ENCODE data around the gene PDPN. TPM values are rescaled to one million over a fixed set of nuclear protein-coding genes. Genes with fewer than 3 reads are reported as not detected.

Gene PDPN
- total and polyA plus RNA-seq, 9 of the 15 experiments (the other 6 are each of a cell fraction or from before 2014, with no cell fraction given), result 0.11 TPM; not detected in 8

GRCh38 chr1:13597166-13597565 is 13.5 kb downstream of the PDPN start:
- no peak overlapping the region for H3K27ac ChIP-seq (ENCODE audit: extremely low read depth, low read depth, low read length)
- H3K27me3 ChIP-seq (ENCODE audit: control insufficient read depth in 2 of 2, insufficient read depth in 2 of 2, low read length in 2 of 2), result peaks cover 22 to 63% of the 10 kb centered on the region in 2 experiments
- H3K4me2 ChIP-seq (ENCODE audit: insufficient read depth, low read length), result no peak overlapping the region
- no TSS peak for BruUV-seq (replicated peaks)
- under 1% methylated on average over 7 of the region's 7 CpGs for WGBS (ENCODE audit: insufficient coverage, low coverage, missing lambda C conversion rate)
- POLR2A ChIA-PET, result no interaction called here
- no peaks in the 10 kb centered on the region for H3K4me1 ChIP-seq (replicated peaks in 1 of 2; ENCODE audit: control insufficient read depth in 2 of 2, insufficient read depth in 2 of 2, low read length in 2 of 2)
- H3K36me3 ChIP-seq (ENCODE audit: control insufficient read depth, insufficient read depth, low read length), result no peaks in the 10 kb centered on the region
- no peaks in the 10 kb centered on the region for H3K9me3 ChIP-seq (replicated peaks; ENCODE audit: control insufficient read depth, insufficient read depth, low read depth, low read length)
- H4K20me1 ChIP-seq (replicated peaks; ENCODE audit: control insufficient read depth, insufficient read depth, low read length), result 0 out of 2 replicates have a peak, but pooled peaks cover 6% of the 10 kb centered on the region
- H3K9ac ChIP-seq (ENCODE audit: insufficient read depth in 1 of 2, low read depth in 2 of 2, low read length in 2 of 2), result no peak overlapping the region
- ATAC-seq (no peak), FAIRE-seq (peak; percentile 35), DNase-seq (ENCODE audit: extremely low read depth in 1 of 4, low spot score in 3 of 4) (no peak)
- H3K9me1 ChIP-seq (ENCODE audit: control insufficient read depth, insufficient read depth, low read length), result no peaks in the 10 kb centered on the region
- in situ Hi-C loops (cut with MboI) (no loop called here), intact Hi-C loops (cut with micrococcal nuclease) (no loop called here)
- no peaks in the 10 kb centered on the region for H3K79me2 ChIP-seq (ENCODE audit: control insufficient read depth, insufficient read depth, low read length)
- CTCF ChIA-PET (ENCODE audit: low intra/inter-chr PET ratio), result no interaction called here
- no peak overlapping the region for H2AFZ ChIP-seq (ENCODE audit: low read depth, low read length)
- H3K4me3 ChIP-seq, result no peak overlapping the region
- TF ChIP-seq ZFP91 (CRISPR knock-in tag; IDR thresholded peaks at IDR 0.05) (no peak), NCOR1 (IDR thresholded peaks at IDR 0.05) (no peak), ZNF395 (CRISPR knock-in tag; IDR thresholded peaks at IDR 0.05) (no peak), AFF4 (CRISPR knock-in tag; IDR thresholded peaks at IDR 0.05) (no peak), ZNF384 (IDR thresholded peaks at IDR 0.05; ENCODE audit: low read depth, low read length) (no peak), RFX7 (CRISPR knock-in tag; IDR thresholded peaks at IDR 0.05) (no peak), TAF1 (IDR thresholded peaks at IDR 0.05; ENCODE audit: control insufficient read depth, extremely low read depth, insufficient read depth, low read length, severe bottlenecking) (no peak), EP300 (IDR thresholded peaks at IDR 0.05; ENCODE audit: low read length) (no peak), TFE3 (CRISPR knock-in tag; IDR thresholded peaks at IDR 0.05) (no peak), ZMIZ1 (IDR thresholded peaks at IDR 0.05; ENCODE audit: low read depth in 2 of 2, low read length in 2 of 2) (no peak)

Data from K562 (cell line).